HG02943 (cell line): ENCODE measurements around the gene RNF19B.
"Not testable (repeated sequence)": the region's sequence is repeated elsewhere in the genome, so short reads cannot be mapped to it uniquely, and the experiment has no call there.

ENCODE experiments used
- ATAC-seq: cut with Tn5 transposase; IDR thresholded peaks from one replicate; pipeline ENCODE4 v1.9.1; 2021; ENCODE audit warnings: mild to moderate bottlenecking, low read depth, moderate library complexity; ENCODE audit not compliant: unreplicated experiment

Gene RNF19B

DNA sequence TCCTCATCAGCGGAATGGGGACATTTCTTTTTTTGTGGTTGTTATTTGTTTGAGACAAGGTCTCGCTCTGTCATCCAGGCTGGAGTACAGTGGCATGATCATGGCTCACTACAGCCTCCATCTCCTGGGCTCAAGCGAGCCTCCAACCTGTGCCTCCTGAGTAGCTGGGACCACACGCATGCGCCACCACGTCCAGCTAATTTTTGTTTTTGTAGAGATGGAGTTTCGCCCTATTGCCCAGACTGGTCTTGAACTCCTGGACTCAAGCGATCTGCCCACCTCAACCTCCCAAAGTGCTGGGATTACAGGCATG, 28.7 kb upstream of the RNF19B start:
- not testable (repeated sequence) for ATAC-seq

DNA sequence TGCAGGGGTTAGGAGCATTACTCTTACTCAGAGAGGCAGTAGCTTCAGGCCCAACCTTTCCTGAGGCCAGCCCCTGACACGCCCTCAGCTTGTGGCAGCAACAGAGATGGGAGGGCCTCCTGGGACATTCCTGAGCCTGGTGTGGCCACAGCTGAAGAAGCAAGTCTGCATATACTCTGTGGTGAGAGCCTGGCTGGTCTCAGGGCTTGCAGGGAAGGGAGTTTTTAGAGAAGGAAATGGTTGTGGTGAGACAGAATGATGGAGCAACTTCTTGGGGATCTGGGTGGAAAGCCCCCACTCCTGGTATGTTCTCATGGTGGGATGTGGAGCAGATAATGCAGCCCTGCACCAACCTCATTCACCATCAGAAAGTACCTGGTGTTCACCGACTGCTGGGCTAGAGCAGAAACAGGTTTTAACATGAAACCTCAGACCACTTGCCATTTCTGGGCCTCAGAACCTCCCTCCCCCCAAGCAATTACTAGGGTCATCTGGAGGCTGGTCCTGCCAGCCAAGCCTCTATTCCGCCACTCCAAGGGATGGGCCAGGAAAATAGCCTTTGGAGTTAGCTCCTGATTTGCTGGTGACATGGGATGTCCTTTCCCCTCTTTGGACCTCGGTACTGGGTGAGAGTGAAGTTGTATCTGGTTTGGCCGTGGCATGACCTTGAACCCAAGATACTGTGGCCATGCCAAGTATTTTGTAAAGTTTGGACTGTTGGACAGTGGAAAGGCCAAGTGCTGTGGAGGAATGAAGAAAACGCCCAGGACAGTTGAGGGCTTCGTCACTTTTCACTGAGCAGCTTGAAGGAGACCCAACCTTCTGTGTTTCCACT, 28.1 kb upstream of the RNF19B start:
- ATAC-seq: peak; percentile 73

DNA sequence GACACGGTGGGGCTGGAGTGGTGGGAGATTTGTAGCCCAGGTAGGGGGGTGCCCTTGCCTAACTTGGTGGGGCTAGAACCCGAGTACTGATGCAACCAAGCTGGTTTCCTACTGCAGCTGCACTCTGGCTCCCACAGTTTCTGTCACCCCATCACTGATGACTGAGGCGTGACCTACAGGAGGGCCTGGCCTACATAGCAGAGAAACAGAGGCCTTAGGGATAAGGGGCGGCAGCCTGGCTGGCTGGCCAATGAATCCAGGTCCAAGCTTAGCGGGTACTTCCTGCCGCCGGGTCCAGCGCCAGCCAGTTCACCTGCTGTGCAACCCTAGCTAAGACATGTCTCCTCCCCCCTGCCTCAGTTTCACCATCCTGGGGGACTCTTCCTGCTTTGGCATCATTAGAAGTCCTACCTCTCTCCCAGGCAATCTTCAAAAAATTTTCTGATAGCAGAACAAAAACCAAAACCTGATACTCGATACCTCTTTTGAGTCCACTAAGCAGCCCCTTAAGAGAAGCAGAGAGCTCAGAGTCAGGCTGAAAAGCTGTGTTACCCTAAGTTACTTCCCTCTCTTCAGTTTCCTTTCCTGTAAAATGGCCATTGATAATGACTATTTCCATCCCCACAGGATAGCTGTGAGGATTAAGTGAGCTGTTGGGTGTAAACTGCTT, 27.3 kb upstream of the RNF19B start:
- no peak for ATAC-seq

DNA sequence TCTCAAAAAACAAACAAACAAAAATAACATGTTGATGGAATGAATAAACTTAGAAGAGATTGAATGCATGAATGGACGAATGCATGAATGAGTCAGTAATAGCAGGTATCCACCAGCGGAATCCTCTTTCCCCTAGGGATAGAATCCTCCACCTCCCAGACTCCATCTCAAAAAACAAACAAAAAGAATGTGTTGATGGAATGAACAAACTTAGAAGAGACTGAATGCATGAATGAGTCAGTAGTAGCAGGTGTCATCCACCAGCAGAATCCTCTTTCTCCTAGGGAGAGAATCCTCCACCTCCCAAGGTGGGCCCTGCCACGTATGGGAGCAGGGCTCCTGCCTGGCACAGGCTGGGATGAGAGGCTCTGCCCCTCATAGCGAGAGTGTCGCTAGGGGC, 26.8 kb upstream of the RNF19B start:
- ATAC-seq: no peak

DNA sequence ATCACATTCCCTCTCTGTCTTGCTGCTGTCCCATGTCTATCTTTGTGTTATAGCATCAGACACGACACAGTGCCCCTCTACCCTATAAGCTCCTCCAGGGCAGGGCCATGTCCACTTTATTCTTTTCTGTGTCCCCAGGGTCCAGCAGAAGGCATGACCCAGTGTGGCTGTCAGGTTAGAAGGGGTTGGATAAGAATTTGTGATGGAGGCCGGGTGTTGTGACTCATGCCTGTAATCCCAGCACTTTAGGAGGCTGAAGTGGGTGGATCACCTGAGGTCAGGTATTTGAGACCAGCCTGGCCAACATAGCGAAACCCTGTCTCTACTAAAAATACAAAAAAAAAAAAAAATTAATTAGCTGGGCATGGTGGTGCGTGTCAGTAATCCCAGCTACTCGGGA, 26.3 kb upstream of the RNF19B start:
- no peak for ATAC-seq

DNA sequence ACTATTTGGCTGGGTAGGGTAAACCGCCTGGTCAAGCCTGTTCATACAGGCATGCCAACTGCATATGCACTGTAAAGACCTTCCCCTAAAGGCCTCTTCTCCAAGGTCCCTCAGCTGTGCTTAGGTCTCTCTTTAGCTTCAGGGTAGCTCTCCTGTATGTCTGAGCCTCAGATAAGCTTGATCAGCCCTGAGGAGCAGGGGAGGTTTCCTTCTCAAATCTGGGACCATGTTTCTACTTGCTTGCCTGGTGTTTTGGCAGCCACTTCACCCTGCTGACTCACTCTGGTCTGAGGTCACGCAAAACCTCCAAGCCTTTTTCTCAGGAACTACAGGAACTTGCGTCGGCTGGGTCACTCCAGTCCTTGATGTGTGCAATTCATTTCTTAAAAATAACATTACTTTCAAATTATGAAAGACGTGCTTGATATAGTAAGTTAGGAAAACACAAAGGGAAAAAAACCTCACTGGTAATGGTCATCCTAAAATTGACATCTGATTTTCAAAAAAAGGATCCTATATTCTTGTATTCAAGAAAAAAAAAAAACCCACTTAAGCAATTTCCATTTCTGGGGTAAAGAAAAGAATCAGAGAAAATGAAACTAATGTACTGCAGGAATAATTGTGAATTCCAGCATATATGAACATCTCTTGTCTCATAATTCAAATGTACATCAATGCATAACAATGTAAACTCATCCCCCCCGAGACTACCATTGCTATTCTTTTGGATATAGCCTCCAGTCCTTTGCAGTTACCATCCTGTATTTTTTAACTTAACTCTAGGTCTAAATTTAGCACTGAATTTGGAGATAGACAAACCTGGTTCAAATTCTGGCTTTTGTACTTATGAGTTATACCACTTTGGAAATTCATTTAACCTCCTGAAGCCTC, 24.8 kb upstream of the RNF19B start:
- no peak for ATAC-seq

DNA sequence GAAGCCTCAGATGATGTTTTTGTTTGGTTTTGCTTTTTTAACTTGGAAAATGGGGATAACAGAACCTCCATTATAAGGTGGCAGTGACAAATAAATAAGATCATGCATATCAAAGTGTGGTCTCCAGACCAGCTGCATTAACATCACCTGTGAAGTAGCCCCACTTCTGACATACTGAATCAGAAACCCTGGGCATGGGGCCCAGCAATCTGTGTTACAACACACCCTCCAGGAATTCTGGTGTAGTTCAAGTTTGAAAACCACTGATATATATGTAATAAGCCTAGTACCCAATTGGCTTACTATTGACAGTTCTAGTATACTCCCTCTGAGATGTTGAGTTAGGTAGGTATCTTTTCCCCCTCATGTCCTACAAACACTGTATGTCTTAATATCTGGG, 24.1 kb upstream of the RNF19B start:
- ATAC-seq: no peak

DNA sequence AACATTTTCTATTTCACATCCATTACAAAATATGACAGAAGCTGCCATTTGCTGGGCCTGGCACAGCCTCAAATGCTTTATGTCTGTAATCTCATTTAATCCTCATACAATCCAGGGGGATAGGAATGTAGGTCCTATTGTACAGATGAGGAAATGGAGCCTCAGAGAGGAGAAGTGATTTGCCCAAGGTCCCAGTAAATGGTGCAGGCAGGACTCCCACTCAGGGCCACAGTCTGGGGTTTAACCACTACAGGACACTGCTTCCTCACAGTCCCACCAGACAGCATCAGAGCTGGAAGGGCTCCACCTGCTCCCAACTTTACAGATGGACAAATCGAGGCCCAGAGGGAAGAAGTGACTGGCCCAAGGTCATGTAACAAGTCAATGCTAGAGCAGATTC, 20.6 kb upstream of the RNF19B start:
- no peak for ATAC-seq

DNA sequence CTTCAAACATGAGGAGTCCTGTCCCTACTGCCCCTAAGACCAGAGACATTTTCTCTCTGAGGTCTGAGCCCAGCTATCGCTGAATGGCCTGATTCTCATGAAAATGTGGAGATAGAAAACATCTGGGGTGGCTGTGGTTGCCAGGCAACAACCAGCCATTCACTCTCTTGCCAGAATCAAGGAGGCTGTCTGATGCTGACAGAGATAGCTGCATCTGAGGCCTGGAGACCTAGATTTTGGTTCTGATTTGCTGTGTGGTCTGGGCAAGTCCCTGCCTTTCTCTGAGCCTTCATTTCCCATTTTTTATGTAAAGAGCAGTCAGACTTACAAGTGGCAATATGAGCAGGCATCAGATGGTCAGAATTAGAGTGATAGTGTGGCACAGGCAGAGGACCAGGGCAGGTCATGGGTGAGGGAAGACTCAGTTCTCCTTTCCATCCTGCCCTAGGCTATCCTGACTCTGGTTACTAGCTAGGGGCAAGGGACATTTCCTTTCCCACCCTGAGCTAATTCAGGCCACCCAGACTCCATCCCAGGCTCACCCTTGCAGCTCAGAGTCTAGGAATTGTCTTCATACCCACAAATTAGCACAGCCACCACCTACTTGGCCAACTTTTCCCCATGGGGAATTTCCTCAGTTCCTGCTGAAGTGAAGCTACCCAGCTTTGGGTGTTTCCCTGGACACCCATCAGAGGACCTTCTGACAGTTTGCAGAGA, 20.0 kb upstream of the RNF19B start:
- ATAC-seq: no peak

DNA sequence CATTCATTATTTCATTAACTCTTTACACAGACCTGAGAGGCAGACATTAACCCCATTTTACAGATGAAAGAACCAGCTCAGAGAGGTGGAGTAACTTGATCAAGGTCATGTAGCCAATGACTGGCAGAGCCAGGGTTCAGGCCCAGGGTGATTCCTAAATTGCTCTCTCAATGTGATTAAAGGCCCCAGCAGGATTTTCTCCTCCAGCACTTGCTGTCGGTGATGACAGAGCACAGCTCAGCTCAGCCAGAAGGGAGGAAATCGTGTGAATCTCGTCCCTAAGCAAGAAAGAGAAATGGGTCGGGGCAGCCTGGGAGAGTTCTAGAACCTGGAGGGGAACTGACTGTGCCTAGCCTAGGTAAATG, 19.5 kb upstream of the RNF19B start:
- no peak for ATAC-seq

DNA sequence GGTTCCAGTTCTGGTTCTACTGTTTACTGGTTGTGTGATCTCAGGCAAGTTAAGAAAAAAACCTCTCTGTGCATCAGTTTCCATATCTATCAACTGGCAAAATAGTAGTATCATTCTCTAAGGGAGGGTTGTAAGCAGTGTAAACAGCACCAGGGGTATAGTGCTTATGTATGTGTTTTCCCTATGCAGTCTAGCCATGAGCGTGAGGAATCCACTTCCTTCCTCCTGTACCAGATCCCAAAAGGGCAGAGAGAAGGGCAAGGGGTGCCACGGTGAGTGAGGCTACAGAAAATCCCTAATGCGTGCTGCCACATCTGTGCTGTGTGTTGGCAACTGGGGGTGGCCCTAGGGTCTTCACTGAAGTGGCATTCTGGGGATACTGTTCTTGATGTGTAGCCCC, 18.4 kb upstream of the RNF19B start:
- ATAC-seq: no peak

DNA sequence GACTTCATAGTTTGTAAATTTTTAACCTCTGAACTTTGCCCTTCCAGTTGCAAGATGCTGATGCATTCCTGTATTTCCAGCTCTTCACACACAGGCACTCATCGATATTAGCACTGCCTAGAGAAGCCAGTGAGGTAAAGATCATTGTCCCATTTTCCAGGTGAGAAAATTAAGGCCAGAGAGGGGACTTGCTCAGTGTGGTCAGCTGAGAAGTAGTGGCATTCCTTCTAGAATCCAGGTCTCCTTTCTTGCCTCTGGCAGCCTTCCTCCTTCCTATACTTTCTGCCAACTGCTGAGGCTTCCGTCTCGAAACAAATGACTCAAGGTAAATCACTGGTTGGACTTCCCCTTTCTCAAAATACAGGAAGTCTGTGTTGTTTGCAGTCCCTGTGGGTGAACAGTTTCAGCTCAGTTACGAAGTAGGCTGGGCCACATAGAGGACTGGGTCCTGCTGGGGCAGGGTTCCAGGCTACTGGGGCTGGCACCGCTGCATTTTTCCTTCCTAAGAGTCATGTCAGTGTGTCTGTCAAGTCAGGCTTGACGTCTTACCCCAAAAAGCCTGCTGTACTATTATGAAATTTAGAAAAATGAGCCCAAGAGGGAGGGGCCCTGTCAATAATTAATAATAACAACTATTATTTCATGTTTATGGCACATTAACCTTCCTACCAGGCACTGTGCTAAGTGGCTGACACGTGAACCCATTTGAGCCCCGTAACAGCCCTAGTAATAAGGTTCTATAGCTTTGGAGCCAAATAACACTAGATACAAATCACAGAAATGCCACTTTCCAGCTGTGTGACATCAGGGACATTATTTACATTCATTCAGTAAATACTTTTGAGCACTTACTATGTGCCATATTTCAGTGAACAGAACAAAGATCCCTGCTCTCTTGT, 16.6 kb upstream of the RNF19B start:
- ATAC-seq: peak; percentile 84

DNA sequence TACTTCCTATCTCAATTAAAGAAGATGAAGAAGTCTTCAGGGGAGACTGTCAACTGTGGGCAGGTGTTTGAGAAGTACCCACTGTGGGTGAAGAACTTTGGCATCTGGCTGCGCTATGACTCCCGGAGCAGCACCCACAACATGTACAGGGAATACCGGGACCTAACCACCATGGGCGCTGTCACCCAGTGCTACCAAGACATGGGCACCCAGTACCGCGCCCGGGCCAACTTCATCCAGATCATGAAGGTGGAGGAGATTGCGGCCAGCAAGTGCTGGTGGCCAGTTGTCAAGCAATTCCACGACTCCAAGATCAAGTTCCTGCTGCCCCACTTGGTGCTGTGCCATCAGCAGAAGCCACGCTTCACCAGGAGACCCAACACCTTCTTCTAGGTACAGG, 15.5 kb upstream of the RNF19B start:
- ATAC-seq: no peak

DNA sequence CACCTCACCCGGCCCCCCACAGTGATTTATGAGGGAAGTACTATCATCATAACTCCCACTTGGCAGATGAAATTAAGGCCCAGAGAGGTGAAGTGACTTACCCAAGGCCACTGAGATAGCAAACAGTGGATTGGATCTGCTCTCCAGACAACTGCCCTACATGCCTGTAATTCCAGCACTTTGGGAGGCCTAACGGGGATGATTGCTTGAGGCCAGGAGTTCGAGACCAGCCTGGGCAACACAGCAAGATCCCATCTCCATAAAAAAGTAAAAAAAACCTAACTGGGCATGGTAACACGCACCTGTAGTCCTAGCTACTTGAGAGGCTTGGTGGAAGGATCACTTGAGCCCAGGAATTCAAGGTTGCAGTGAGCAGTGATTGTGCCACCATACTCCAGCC, 14.2 kb upstream of the RNF19B start:
- no peak for ATAC-seq

DNA sequence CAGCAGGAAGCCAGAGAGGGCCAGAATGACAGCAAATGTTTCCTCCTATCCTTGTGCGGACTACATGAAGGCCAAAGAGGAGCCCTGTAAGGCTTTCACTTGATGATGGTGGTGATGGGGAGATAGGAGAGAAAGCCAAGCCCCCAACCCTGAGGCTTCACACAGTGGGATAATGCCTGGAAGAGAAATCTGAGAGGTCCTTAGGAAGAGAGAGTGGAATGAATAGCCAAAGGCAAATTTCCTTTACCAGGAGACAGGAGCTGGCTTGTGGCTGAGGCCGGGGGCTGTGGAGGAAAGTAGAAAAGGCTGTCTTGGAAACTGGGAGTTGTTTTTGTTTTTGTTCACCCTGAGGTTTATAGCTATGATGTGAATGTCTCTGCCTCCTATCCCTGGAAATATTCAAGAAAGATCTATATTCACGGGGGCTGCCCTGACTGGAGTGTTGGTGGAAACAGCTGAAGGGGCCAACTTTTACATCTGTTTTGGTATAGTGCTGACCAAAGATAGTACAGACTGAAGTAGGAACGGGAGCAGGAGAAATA, 13.0 kb upstream of the RNF19B start:
- no peak for ATAC-seq

DNA sequence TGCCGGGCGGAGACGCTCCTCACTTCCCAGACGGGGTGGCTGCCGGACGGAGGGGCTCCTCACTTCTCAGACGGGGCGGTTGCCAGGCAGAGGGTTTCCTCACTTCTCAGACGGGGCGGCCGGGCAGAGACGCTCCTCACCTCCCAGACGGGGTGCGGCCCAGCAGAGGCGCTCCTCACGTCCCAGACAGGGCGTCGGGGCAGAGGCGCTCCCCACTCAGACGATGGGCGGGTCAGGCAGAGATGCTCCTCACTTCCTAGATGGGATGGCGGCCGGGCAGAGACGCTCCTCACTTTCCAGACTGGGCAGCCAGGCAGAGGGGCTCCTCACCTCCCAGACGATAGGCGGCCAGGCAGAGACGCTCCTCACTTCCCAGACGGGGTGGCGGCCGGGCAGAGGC, 10.4 kb upstream of the RNF19B start:
- not testable (repeated sequence) for ATAC-seq

DNA sequence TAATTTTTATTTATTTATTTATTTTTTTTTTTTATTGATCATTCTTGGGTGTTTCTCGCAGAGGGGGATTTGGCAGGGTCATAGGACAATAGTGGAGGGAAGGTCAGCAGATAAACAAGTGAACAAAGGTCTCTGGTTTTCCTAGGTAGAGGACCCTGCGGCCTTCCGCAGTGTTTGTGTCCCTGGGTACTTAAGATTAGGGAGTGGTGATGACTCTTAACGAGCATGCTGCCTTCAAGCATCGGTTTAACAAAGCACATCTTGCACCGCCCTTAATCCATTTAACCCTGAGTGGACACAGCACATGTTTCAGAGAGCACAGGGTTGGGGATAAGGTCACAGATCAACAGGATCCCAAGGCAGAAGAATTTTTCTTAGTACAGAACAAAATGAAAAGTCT, 8.8 kb upstream of the RNF19B start:
- ATAC-seq: not testable (repeated sequence)

DNA sequence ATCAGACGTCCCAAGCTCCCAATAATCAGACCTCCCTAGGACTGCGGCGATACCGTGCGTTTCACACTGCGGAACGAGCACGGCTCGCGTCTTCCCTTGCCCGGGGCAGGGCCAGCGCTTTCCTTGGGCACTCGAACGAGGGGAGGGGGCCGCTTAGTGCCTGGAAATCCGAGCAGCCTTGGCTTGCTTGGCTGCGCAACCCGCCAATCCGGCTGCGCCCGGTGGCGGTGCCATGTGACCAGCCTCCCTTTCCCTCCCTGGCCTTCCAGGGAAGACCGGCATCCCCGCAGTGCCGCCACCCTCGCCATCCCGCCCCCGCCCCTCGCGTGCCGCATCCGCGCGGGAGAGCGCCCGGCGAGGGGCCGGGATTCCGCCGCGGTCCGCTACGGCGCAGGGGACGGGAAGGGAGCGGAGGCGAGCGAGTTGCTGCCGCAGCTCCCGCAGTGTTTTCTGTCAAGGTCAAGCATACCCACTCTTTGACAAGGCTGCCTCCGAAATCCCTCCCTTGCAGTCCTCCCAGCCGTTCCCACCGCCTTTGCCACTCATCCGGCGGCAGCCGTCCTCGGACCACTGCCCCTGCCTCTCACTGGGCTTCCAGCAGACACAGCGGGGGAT, 8.3 kb upstream of the RNF19B start:
- no peak for ATAC-seq

DNA sequence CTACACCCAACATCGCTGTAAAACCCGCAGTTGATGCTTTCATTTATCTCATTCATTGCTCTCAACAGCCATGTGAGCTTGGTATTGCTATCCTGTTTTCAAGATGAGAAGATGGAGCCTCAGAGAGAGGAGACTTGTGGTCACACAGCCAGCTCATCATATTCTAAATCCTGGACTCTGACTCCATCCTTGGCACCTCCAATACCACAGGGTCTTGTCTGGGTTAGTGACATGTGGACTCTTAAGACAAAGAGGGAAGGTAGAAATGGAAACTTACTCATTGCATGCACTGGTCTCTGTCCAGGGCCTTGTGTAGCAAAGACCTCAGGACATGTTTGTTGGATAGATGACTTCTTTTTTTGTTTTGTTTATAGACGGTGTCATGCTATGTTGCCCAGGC, 7.0 kb upstream of the RNF19B start:
- ATAC-seq: no peak
